ENCODE data around the gene ARID1B. TPM values are rescaled to one million over a fixed set of nuclear protein-coding genes. Genes with fewer than 3 reads are reported as not detected.

The ARID1B gene
- total RNA-seq, 1 donor from 2014 or later, result 101 TPM

DNA sequence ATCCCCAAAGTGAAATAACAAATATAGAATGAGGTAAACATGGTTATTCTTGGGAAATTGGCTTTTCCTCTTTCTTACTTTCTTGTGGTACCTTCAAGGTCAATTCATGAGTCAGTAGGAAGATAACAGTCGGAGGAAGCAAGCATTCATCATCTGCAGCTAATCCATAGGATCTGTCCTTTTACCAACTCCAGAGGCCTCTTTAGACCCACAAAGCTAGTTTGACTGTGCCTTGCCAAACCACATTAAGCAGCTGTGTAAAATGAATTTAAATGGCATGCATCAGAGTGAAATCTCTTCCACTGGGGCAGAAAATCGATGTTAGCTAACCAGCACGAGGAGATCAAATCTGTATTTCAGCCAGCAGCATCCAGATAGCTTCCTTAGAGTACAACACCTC lies 374.8 kb downstream of the ARID1B start:
- Mint-ChIP-seq H3K4me3 (no peak overlapping the region), H3K4me1 (peaks cover 19% of the 10 kb centered on the region), H3K9me3 (peaks cover 4% of the 10 kb centered on the region), H3K36me3 (ENCODE audit: low read depth) (peaks cover 17% of the 10 kb centered on the region), H3K27ac (ENCODE audit: unreplicated experiment) (no peak overlapping the region), H3K27me3 (ENCODE audit: low read depth) (peaks cover 3% of the 10 kb centered on the region)
- DNase-seq (ENCODE audit: low read depth, low spot score), result no peak
- TF ChIP-seq, protein P1, sequence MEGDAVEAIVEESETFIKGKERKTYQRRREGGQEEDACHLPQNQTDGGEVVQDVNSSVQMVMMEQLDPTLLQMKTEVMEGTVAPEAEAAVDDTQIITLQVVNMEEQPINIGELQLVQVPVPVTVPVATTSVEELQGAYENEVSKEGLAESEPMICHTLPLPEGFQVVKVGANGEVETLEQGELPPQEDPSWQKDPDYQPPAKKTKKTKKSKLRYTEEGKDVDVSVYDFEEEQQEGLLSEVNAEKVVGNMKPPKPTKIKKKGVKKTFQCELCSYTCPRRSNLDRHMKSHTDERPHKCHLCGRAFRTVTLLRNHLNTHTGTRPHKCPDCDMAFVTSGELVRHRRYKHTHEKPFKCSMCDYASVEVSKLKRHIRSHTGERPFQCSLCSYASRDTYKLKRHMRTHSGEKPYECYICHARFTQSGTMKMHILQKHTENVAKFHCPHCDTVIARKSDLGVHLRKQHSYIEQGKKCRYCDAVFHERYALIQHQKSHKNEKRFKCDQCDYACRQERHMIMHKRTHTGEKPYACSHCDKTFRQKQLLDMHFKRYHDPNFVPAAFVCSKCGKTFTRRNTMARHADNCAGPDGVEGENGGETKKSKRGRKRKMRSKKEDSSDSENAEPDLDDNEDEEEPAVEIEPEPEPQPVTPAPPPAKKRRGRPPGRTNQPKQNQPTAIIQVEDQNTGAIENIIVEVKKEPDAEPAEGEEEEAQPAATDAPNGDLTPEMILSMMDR (conservative IDR thresholded peaks at IDR 0.05), result no peak

DNA sequence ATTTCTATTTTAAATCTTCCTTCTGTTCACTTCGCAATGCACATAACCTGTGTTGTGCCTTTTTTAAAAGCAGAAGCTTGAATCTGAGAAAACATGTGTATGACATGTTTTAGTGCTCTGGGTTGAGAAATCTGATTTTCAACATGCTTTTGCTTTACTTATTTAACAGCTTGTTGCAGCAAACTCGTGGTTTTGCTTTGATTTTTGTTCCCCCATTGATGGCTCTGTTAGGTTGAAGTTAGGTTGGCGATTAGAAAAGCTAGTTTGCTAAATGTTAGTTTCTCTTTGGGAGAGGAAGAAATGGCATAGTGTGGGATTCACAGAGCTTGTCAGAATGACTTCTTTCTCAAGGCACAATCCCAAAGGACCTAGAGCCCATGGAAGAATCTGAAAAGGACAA lies 375.4 kb downstream of the ARID1B start:
- no peak overlapping the region for H3K4me3 Mint-ChIP-seq
- H3K27ac Mint-ChIP-seq (ENCODE audit: unreplicated experiment), result no peak overlapping the region
- TF ChIP-seq, protein P1 (conservative IDR thresholded peaks at IDR 0.05), result no peak
- peaks cover 4% of the 10 kb centered on the region for H3K9me3 Mint-ChIP-seq
- H3K36me3 Mint-ChIP-seq (ENCODE audit: low read depth), result peaks cover 17% of the 10 kb centered on the region
- peaks cover 19% of the 10 kb centered on the region for H3K4me1 Mint-ChIP-seq
- peaks cover 3% of the 10 kb centered on the region for H3K27me3 Mint-ChIP-seq (ENCODE audit: low read depth)
- no peak for DNase-seq (ENCODE audit: low read depth, low spot score)

DNA sequence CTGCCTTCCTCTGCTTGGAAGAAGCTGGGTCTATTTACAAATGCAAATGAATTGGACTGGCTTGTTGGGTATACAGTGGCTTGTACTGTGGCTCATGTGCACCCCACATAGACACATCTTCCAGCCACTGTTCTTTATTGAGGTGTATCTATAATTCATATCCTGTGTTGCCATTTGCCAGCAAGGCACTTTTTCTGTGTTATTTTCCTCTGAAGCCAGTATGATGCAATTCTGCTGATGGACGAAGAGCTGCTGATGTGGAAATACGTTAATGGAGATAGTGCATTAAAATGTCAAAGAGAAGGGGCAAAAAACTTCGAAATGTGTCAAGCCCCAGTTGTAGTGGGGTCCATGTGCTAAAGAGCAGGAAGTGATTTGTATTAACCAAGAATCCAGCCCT lies 378.6 kb downstream of the ARID1B start:
- peaks cover 6% of the 10 kb centered on the region for H3K4me1 Mint-ChIP-seq
- no peaks in the 10 kb centered on the region for H3K27me3 Mint-ChIP-seq (ENCODE audit: low read depth)
- no peak overlapping the region for H3K27ac Mint-ChIP-seq (ENCODE audit: unreplicated experiment)
- no peak for DNase-seq (ENCODE audit: low read depth, low spot score)
- H3K4me3 Mint-ChIP-seq, result no peak overlapping the region
- no peaks in the 10 kb centered on the region for H3K9me3 Mint-ChIP-seq
- TF ChIP-seq, protein P1 (conservative IDR thresholded peaks at IDR 0.05), result no peak
- peaks cover 6% of the 10 kb centered on the region for H3K36me3 Mint-ChIP-seq (ENCODE audit: low read depth)

DNA sequence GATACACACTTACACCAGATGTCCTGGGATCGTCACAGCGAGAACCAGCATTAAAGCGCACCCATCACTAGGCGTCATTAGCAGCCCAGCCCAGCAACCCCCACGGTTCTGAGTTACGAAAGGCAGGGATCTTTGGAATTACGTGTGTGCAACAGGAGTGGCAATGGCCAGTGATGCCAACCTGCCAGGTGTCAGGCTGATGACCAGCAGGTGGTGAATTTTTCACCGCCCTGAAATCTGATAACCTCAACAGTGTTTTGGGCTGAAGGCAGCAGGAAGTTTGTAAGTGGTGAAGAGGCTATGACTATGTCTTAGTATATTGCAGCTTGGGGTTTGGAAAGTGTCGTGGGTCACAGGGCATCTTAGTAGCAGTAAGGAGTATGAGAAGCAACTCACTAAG lies 380.1 kb downstream of the ARID1B start:
- no peak for DNase-seq (ENCODE audit: low read depth, low spot score)
- Mint-ChIP-seq H3K36me3 (ENCODE audit: low read depth) (peaks cover 2% of the 10 kb centered on the region), H3K27me3 (ENCODE audit: low read depth) (no peaks in the 10 kb centered on the region), H3K27ac (ENCODE audit: unreplicated experiment) (peak overlapping the region; percentile 29), H3K4me3 (no peak overlapping the region), H3K9me3 (no peaks in the 10 kb centered on the region), H3K4me1 (peaks cover 7% of the 10 kb centered on the region)
- TF ChIP-seq, protein P1 (conservative IDR thresholded peaks at IDR 0.05), result no peak

DNA sequence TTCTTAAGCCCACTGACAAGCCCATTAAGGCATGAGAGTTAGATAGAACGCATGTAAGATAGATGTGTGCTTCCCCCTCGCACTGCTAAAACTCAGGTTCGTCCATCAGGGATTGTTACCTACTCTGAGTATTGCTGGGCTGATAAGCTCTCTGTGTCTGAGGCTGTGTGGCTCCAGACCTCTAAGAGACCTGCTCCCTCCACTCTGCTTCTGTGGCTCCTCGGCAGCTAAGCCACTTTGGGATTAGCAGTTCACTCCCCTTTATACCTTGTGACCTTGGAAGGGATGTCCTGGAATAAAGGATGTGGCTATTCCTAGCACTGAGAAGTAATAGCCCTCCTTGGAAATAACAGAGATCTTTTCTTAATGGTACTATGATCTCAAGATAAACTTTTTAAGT lies 381.3 kb downstream of the ARID1B start:
- Mint-ChIP-seq H3K27me3 (ENCODE audit: low read depth) (no peaks in the 10 kb centered on the region), H3K27ac (ENCODE audit: unreplicated experiment) (no peak overlapping the region), H3K9me3 (no peaks in the 10 kb centered on the region), H3K4me1 (peaks cover 19% of the 10 kb centered on the region), H3K36me3 (ENCODE audit: low read depth) (peaks cover 2% of the 10 kb centered on the region), H3K4me3 (no peak overlapping the region)
- DNase-seq (ENCODE audit: low read depth, low spot score), result no peak
- TF ChIP-seq, protein P1 (conservative IDR thresholded peaks at IDR 0.05), result no peak

- Mint-ChIP-seq H3K27ac (ENCODE audit: unreplicated experiment) (no peak overlapping the region), H3K9me3 (no peaks in the 10 kb centered on the region), H3K4me3 (no peak overlapping the region), H3K36me3 (ENCODE audit: low read depth) (peaks cover 2% of the 10 kb centered on the region), H3K27me3 (ENCODE audit: low read depth) (no peaks in the 10 kb centered on the region), H3K4me1 (peaks cover 22% of the 10 kb centered on the region)
- TF ChIP-seq, protein P1 (conservative IDR thresholded peaks at IDR 0.05), result peak; percentile 18
- DNase-seq (ENCODE audit: low read depth, low spot score), result no peak
Measured at GRCh38 chr6:157158897-157159296, 381.7 kb downstream of the ARID1B start.

All from neural crest cell (in vitro differentiated cells).